Stimulated activated memory B cell treated with anti-CD40 and anti-IgM and Interleukin-4, amounts not matched to agents 10 μg/mL and 1 μg/mL and 100 μg/mL, for 72 hours (primary cell): Measurements from ENCODE around the gene GRIN3B.

ENCODE experiments used
- ATAC-seq: fragments of 150-1000 bp; cut with Tn5 transposase; 2 replicates; pipeline ENCODE4 v1.10.0; 2021
- H3K27ac Mint-ChIP-seq: one replicate; pipeline ENCODE4 v1.8.0; 2022; ENCODE audit warnings: mild to moderate bottlenecking, mixed read lengths
- H3K27me3 Mint-ChIP-seq: one replicate; pipeline ENCODE4 v1.8.0; 2022; ENCODE audit warnings: mixed read lengths
- H3K36me3 Mint-ChIP-seq: one replicate; pipeline ENCODE4 v1.8.0; 2022; ENCODE audit warnings: mixed read lengths
- H3K4me1 Mint-ChIP-seq: one replicate; pipeline ENCODE4 v1.8.0; 2022; ENCODE audit warnings: mixed read lengths
- H3K4me3 Mint-ChIP-seq: one replicate; pipeline ENCODE4 v1.8.0; 2022; ENCODE audit warnings: mild to moderate bottlenecking, moderate library complexity, mixed read lengths
- H3K9me3 Mint-ChIP-seq: one replicate; pipeline ENCODE4 v1.8.0; 2022; ENCODE audit warnings: mixed read lengths

The GRIN3B gene

DNA sequence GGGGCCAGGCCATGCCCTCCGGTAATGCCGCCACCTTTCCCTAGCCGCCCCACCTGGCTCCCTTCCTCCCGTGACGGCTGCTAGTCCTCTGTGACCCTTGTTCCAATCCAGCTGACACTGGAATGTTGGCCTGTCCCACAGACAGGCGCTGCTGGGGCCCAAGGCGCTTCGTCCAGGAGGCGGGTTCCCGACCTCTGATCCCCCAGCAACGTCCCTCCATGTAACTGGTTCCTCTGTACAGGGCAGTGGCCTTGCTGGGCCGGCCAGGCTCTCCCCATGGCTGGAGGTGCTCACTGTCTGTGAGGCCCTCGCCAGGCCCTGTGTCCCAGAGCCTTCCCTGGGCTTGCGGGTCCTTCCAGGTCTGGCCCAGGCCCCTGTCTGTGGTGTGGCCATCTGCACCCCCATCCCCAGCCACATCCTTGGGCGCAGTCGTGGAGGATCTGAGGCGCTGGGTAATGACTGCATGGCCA is 6.8 kb upstream of the GRIN3B start:
- Mint-ChIP-seq H3K4me1 (peaks cover 7% of the 10 kb centered on the region), H3K36me3 (peaks cover 34% of the 10 kb centered on the region), H3K4me3 (no peak overlapping the region), H3K27ac (no peak overlapping the region), H3K9me3 (no peaks in the 10 kb centered on the region), H3K27me3 (peaks cover 26% of the 10 kb centered on the region)
- no peak for ATAC-seq

DNA sequence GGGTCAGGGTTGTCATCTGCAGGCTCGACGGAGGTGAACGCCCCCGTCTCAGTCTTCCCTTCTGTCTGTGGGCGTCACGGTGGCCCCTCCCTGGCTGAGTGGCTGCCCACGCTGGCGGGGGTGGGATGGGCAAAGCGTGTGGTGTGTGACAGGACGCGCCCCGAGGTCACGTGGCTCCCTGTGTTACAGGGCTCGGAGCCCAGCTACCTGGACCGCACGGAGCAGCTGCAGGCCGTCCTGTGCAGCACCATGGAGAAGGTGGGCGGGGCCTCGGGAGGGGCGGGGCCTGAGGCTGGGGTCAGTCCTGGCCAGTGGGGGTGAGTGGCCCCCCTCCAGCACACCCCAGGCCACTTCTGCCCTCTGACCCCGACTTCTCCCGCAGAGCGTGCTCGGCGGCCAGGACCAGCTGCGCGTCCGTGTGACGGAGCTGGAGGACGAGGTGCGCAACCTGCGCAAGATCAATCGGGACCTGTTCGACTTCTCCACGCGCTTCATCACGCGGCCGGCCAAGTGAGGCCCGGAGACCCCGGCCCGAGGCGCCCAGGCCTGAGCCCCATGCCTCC is 6.3 kb upstream of the GRIN3B start:
- Mint-ChIP-seq H3K4me3 (no peak overlapping the region), H3K27ac (no peak overlapping the region), H3K36me3 (peaks cover 29% of the 10 kb centered on the region), H3K4me1 (peaks cover 7% of the 10 kb centered on the region), H3K9me3 (no peaks in the 10 kb centered on the region), H3K27me3 (peaks cover 31% of the 10 kb centered on the region)
- no peak for ATAC-seq

GRCh38 chr19:994516-994915 is 5.7 kb upstream of the GRIN3B start:
- Mint-ChIP-seq H3K4me3 (no peak overlapping the region), H3K36me3 (peaks cover 23% of the 10 kb centered on the region), H3K27ac (no peak overlapping the region), H3K9me3 (no peaks in the 10 kb centered on the region), H3K27me3 (peaks cover 38% of the 10 kb centered on the region), H3K4me1 (peaks cover 12% of the 10 kb centered on the region)
- ATAC-seq: no peak

- H3K36me3 Mint-ChIP-seq: peaks cover 19% of the 10 kb centered on the region
- no peak overlapping the region for H3K4me3 Mint-ChIP-seq
- no peak overlapping the region for H3K27ac Mint-ChIP-seq
- H3K9me3 Mint-ChIP-seq: no peaks in the 10 kb centered on the region
- peaks cover 12% of the 10 kb centered on the region for H3K4me1 Mint-ChIP-seq
- H3K27me3 Mint-ChIP-seq: peaks cover 42% of the 10 kb centered on the region
- ATAC-seq: no peak
These were observed 5.0 kb upstream of the GRIN3B start for GRCh38 chr19:995051-995827.

GRCh38 chr19:996051-996838 is 4.0 kb upstream of the GRIN3B start:
- Mint-ChIP-seq H3K4me3 (peak overlapping the region; percentile 38), H3K27ac (peak overlapping the region; percentile 51), H3K27me3 (peaks cover 47% of the 10 kb centered on the region), H3K36me3 (peaks cover 13% of the 10 kb centered on the region), H3K4me1 (peaks cover 15% of the 10 kb centered on the region), H3K9me3 (no peaks in the 10 kb centered on the region)
- ATAC-seq: no peak

DNA sequence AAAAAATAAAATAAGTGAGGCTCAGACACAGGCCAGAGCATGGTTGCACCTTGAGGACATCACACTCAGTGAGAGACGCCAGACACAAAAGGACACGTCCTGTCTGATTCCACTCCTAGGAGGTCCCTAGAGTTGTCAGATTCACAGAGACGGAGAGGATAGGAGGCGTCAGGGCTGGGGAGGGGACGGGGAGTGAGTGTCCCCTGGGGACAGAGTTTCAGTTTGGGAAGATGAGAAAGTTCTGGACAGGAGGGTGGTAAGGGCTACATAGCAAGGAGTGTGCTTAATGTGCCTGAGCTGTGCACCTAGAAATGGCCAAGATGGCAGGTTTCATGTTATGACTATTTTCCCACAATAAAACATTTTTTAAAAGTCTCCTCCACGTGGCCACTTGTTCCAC is 2.2 kb upstream of the GRIN3B start:
- Mint-ChIP-seq H3K36me3 (peaks cover 7% of the 10 kb centered on the region), H3K9me3 (no peaks in the 10 kb centered on the region), H3K4me1 (peaks cover 26% of the 10 kb centered on the region), H3K4me3 (no peak overlapping the region), H3K27me3 (peaks cover 64% of the 10 kb centered on the region), H3K27ac (no peak overlapping the region)
- ATAC-seq: no peak

GRCh38 chr19:999379-999719 is 870 bp upstream of the GRIN3B start:
- H3K36me3 Mint-ChIP-seq: no peaks in the 10 kb centered on the region
- no peak overlapping the region for H3K27ac Mint-ChIP-seq
- ATAC-seq: no peak
- peaks cover 73% of the 10 kb centered on the region for H3K27me3 Mint-ChIP-seq
- no peaks in the 10 kb centered on the region for H3K9me3 Mint-ChIP-seq
- peaks cover 32% of the 10 kb centered on the region for H3K4me1 Mint-ChIP-seq
- H3K4me3 Mint-ChIP-seq: peak overlapping the region; percentile 57

GRCh38 chr19:1000591-1001537 is 645 bp downstream of the GRIN3B start:
- Mint-ChIP-seq H3K27ac (no peak overlapping the region), H3K36me3 (no peaks in the 10 kb centered on the region), H3K4me3 (peak overlapping the region; percentile 42), H3K9me3 (no peaks in the 10 kb centered on the region), H3K27me3 (peaks cover 72% of the 10 kb centered on the region), H3K4me1 (peaks cover 32% of the 10 kb centered on the region)
- no peak for ATAC-seq

- H3K27me3 Mint-ChIP-seq: peaks cover 64% of the 10 kb centered on the region
- H3K9me3 Mint-ChIP-seq: no peaks in the 10 kb centered on the region
- peak; percentile 71 for ATAC-seq
- H3K4me3 Mint-ChIP-seq: no peak overlapping the region
- peaks cover 27% of the 10 kb centered on the region for H3K4me1 Mint-ChIP-seq
- peaks cover 3% of the 10 kb centered on the region for H3K36me3 Mint-ChIP-seq
- no peak overlapping the region for H3K27ac Mint-ChIP-seq
These were observed 1.4 kb downstream of the GRIN3B start for GRCh38 chr19:1001538-1002166.

GRCh38 chr19:1002600-1002999 is 2.4 kb downstream of the GRIN3B start:
- H3K27ac Mint-ChIP-seq: peak overlapping the region; percentile 15
- no peaks in the 10 kb centered on the region for H3K9me3 Mint-ChIP-seq
- H3K4me3 Mint-ChIP-seq: no peak overlapping the region
- no peak for ATAC-seq
- H3K27me3 Mint-ChIP-seq: peaks cover 54% of the 10 kb centered on the region
- H3K36me3 Mint-ChIP-seq: peaks cover 10% of the 10 kb centered on the region
- peaks cover 32% of the 10 kb centered on the region for H3K4me1 Mint-ChIP-seq

DNA sequence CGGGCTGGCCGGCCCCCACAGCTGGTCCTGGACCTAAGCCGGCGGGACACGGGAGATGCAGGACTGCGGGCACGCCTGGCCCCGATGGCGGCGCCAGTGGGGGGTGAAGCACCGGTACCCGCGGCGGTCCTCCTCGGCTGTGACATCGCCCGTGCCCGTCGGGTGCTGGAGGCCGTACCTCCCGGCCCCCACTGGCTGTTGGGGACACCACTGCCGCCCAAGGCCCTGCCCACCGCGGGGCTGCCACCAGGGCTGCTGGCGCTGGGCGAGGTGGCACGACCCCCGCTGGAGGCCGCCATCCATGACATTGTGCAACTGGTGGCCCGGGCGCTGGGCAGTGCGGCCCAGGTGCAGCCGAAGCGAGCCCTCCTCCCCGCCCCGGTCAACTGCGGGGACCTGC is 3.1 kb downstream of the GRIN3B start:
- Mint-ChIP-seq H3K9me3 (no peaks in the 10 kb centered on the region), H3K4me3 (no peak overlapping the region), H3K4me1 (peaks cover 32% of the 10 kb centered on the region), H3K36me3 (peaks cover 12% of the 10 kb centered on the region), H3K27me3 (peaks cover 47% of the 10 kb centered on the region), H3K27ac (no peak overlapping the region)
- ATAC-seq: no peak

DNA sequence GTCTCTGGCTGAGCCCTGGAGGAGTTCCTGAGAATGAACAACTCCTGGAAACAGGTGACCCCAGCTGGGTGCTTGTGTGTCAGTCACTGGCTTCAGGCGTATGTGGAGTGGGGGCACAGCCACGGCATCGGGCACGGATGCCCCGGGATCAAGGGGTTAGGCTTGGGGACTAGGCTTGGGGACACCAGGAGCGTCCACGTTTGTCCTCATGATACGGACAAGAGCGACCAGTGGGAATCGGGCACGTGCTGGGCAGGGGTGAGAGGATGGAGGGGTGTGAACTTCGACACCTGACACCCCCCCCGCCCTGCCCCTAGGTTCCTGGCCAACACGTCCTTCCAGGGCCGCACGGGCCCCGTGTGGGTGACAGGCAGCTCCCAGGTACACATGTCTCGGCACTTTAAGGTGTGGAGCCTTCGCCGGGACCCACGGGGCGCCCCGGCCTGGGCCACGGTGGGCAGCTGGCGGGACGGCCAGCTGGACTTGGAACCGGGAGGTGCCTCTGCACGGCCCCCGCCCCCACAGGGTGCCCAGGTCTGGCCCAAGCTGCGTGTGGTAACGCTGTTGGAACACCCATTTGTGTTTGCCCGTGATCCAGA is 4.1 kb downstream of the GRIN3B start:
- Mint-ChIP-seq H3K27ac (no peak overlapping the region), H3K4me1 (peaks cover 28% of the 10 kb centered on the region), H3K4me3 (no peak overlapping the region), H3K27me3 (peaks cover 37% of the 10 kb centered on the region), H3K36me3 (peaks cover 15% of the 10 kb centered on the region), H3K9me3 (no peaks in the 10 kb centered on the region)
- no peak for ATAC-seq

- Mint-ChIP-seq H3K4me1 (peaks cover 28% of the 10 kb centered on the region), H3K27me3 (peaks cover 30% of the 10 kb centered on the region), H3K27ac (no peak overlapping the region), H3K36me3 (peaks cover 20% of the 10 kb centered on the region), H3K9me3 (no peaks in the 10 kb centered on the region), H3K4me3 (no peak overlapping the region)
- no peak for ATAC-seq
These were observed 4.8 kb downstream of the GRIN3B start for GRCh38 chr19:1004803-1005664.
